Suppressor macrophage treated with lipopolysaccharide for 1 hour (primary cell): ENCODE data around the gene CSRP1.
"Not testable (repeated sequence)": the region's sequence is repeated elsewhere in the genome, so short reads cannot be mapped to it uniquely, and the experiment has no call there.

ENCODE experiments used
- DNase-seq, 3 donors: peaks; one replicate each; pipeline ENCODE4 v3.0.0-alpha.2; 2020 to 2022

CSRP1 gene

GRCh38 chr1:201506557-201507359 is at the start of gene CSRP1:
Gene CSRP1, minus strand, starts transcription at chr1:201507123. Its CDS starts 10,820 bp downstream, at chr1:201496303.
- DNase-seq, result peak; percentile 90 to 95 (median 92)

DNA sequence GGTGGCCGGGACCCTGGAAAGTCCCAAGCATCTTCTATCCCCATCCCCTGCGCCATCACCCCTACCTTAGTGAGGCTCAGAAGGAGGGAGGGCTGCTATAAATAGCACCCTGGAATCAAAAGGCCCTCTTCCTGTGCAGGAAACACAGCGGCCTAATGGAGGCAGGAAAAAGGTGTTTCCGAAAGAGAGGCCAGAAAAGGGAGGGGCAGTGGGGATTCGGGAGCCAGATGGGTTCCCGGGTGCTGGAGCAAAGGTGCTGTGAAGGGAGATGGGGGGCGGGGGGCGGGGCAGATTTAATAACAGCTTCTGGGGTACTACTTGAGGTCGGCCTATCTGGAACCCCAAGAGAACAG is 48.6 kb upstream of the CSRP1 start:
- DNase-seq, result no peak

- no peak for DNase-seq
Measured at GRCh38 chr1:201554789-201555592, 48.1 kb upstream of the CSRP1 start.

DNA sequence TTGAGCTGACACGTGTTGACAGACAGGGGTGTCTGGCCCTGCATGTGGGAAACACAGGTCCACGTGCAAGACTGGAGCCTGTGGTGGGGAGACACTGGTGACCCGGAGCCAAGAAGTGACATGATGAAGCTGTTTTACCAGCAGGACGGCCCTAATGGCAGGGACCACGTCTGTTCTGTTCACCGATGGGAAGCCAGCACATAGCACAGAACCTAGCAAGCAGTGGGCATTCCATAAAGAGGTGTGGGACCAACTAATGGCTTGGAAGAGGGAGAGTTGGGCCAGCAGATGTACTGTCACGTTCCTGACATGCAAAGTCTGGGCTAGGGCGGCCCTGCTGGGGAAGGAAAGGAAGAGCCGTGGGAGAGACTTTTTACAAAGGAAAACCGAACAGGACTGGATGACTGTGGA is 47.3 kb upstream of the CSRP1 start:
- no peak for DNase-seq

- peak in 2 of 3 donors; percentile 15 to 34 for DNase-seq
Measured at GRCh38 chr1:201553496-201554189, 46.7 kb upstream of the CSRP1 start.

DNA sequence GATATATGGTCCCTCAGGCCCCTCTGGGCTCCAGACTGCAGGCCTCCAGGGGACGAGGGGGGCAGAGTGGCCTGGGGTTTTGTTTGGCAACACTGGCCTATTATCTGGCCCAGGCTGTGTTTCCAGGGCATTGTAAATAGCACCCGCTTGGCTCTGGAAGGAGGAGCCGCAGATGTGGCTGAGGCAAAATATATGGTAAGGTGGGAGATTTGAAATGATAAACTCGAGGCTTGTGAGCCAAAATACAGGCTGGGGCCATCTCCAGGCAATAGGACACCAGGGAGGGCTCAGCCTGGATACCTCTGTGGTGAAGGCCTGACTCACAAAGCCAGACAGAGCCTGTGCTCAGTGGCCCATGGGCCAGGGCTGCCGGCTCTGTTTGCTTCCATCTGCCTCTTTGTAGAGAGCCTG is 46.0 kb upstream of the CSRP1 start:
- DNase-seq, result no peak

DNA sequence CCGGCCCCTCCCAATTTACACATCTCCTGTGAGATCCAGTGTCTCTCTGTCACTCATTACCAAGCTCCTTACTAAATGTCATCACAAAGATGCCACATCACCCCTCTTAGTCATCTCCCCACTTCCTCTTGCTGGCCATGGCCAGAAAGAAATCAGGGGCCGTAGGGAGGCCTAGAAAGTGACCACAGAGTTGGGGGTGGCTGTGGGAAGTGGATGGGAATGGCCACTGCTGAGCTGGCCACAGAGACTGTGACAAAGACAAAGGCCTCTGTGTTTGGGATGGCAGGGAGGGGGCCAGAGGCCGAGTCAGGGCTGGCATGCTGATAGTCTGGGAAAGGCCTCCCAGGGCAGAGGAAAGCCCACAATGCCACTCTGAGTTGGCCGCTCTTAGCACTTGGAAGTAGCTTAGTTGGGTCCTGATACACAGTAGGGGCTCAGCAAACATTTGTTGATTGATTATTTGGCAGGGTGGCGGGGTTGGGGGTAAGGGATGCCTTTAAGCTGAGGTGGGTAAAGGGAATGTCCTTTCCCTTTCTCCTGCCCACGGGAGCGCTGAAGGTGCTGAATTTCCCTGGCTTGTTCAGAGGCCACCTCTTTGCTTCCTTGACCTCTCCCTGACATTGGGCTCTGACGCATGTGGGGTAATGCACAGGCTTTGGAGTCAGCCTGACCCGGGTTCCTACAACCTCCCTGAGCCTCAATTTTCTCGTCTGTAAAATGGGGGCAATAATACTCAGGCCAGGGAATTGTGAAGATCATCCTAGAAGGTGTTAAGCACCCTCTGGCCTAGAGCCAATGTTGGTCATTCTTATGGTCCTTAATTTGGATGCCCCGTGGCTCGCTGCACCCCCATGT is 45.2 kb upstream of the CSRP1 start:
- DNase-seq, result peak; percentile 95 to 98 (median 98)

DNA sequence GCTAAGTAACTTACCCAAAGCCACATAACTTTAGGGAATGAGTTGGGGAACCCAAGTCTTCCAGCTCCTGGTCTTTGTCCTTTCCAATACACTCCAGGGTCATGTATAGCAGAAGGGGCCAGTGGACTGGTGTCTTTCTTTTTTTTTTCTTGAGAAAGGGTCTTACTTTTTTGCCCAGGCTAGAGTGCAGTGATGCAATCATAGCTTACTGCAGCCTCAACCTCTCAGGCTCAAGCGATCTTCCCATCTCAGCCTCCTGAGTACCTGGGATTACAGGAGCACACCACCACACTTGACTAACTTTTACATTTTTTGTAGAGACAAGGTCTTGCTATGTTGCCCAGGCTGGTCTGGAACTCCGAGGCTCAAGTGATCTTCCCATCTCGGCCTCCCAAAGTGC is 44.2 kb upstream of the CSRP1 start:
- no peak for DNase-seq

- not testable (repeated sequence) for DNase-seq
Measured at GRCh38 chr1:201549522-201549921, 42.6 kb upstream of the CSRP1 start.

- peak in 2 of 3 donors; percentile 32 to 42 for DNase-seq
Measured at GRCh38 chr1:201545851-201546492, 39.0 kb upstream of the CSRP1 start.

GRCh38 chr1:201544710-201545109 is 37.8 kb upstream of the CSRP1 start:
- DNase-seq, result no peak

GRCh38 chr1:201543871-201544642 is 37.1 kb upstream of the CSRP1 start:
- peak; percentile 85 to 96 (median 89) for DNase-seq

GRCh38 chr1:201542309-201543035 is 35.5 kb upstream of the CSRP1 start:
- peak; percentile 73 to 87 (median 76) for DNase-seq

DNA sequence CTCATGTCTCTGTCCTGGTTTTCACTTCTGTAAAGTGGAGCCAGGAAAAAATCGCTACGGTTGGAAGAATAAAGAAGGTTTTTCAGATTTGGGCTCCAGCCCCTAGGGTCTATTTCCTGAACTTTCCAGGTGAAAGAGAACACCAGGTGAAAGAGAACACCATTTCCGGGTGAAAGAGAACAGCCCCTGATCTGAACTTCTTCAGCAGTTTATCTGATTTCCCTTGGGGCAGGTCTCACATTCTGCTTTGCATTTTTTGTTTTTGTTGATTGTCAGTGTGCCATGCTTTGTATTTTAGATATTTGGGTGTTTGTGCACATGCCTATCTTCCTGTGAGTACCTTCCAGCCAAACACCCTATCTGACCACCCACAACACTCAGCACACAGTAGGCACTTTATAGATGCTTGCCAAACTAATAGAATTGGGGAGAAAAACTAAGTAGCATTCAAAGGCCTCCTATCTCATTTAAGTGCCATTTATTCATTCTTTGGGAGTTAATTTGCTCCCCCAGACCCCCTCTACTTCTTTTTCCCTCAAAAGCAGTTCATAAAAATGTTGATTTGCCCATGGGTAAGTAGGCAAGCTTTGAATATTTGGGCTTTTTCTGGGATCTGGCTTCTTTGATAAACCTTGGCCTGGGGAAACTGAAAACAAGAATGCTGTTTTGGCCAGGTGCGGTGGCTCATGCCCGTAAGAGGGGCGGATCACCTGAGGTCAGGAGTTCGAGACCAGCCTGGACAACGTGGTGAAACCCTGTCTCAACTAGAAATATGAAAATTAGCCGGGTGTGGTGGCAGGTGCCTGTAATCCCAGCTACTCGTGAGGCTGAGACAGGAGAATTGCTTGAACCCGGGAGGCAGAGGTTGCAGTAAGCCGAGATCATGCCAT is 34.2 kb upstream of the CSRP1 start:
- DNase-seq, result no peak

- peak; percentile 91 to 94 (median 92) for DNase-seq
Measured at GRCh38 chr1:201539561-201540431, 32.9 kb upstream of the CSRP1 start.

GRCh38 chr1:201538612-201539551 is 32.0 kb upstream of the CSRP1 start, which contains the start of gene NAV1:
Gene NAV1, plus strand, starts transcription at chr1:201539127. Its CDS starts 83,758 bp downstream, at chr1:201622885.
- DNase-seq, result peak in 2 of 3 donors; percentile 53 to 67
